ENCODE data around the gene CREB3L1. TPM values are rescaled to one million over a fixed set of nuclear protein-coding genes. Genes with fewer than 3 reads are reported as not detected.

The CREB3L1 gene
- total and polyA plus RNA-seq, 2 of the 13 experiments (the other 11 are each of a cell fraction or from before 2014, with no cell fraction given), result not detected

- TF ChIP-seq CREB3 (CRISPR knock-in tag; IDR thresholded peaks at IDR 0.05) (no peak), GATAD1 (CRISPR knock-in tag; IDR thresholded peaks at IDR 0.05) (peak; percentile 60; the same call in 1 of the 2 replicates), BCL3 (CRISPR knock-in tag; IDR thresholded peaks at IDR 0.05) (no peak), CEBPG (CRISPR knock-in tag; IDR thresholded peaks at IDR 0.05) (no peak), FOXJ3 (CRISPR knock-in tag; IDR thresholded peaks at IDR 0.05; ENCODE audit: borderline replicate concordance) (peak; percentile 62; the same call in 1 of the 2 replicates), FOXO1 (CRISPR knock-in tag; IDR thresholded peaks at IDR 0.05) (peak; percentile 94), ZNF577 (CRISPR knock-in tag; IDR thresholded peaks at IDR 0.05; ENCODE audit: borderline replicate concordance, low read depth) (no peak), ZNF572 (CRISPR knock-in tag; IDR thresholded peaks at IDR 0.05) (no peak), ZNF773 (CRISPR knock-in tag; IDR thresholded peaks at IDR 0.05; ENCODE audit: borderline replicate concordance) (no peak), ARNT2 (CRISPR knock-in tag; IDR thresholded peaks at IDR 0.05; ENCODE audit: low read depth) (0 out of 2 replicates have a peak, but pooled peaks have one; percentile 45), REST (IDR thresholded peaks at IDR 0.05; ENCODE audit: borderline replicate concordance in 1 of 2, low read depth in 1 of 2, low read length in 2 of 2) (peak in 1 of 2 experiments; percentile 81; a peak in 1 of 4 replicates), CEBPZ (IDR thresholded peaks at IDR 0.05; ENCODE audit: low read length) (no peak), ELF4 (CRISPR knock-in tag; IDR thresholded peaks at IDR 0.05; ENCODE audit: borderline replicate concordance) (no peak), ZNF782 (CRISPR knock-in tag; IDR thresholded peaks at IDR 0.05; ENCODE audit: borderline replicate concordance) (no peak), ZNF775 (CRISPR knock-in tag; IDR thresholded peaks at IDR 0.05; ENCODE audit: borderline replicate concordance) (no peak), MAFG (CRISPR knock-in tag; IDR thresholded peaks at IDR 0.05) (no peak), PHF8 (CRISPR knock-in tag; IDR thresholded peaks at IDR 0.05) (no peak), GRHL1 (CRISPR knock-in tag; conservative IDR thresholded peaks at IDR 0.05) (no peak)
These were observed 3.8 kb upstream of the CREB3L1 start (continued) for GRCh38 chr11:46273511-46274205.
